ENCODE measurements around the gene GDPD3. TPM values are rescaled to one million over a fixed set of nuclear protein-coding genes. Genes with fewer than 3 reads are reported as not detected.

The GDPD3 gene
- total RNA-seq, result 0.89 and 2.9 TPM in 2 replicates

GRCh38 chr16:30113031-30113710 is at the start of gene GDPD3:
Gene GDPD3, minus strand, starts transcription at chr16:30113537. Its CDS starts 59 bp downstream, at chr16:30113478.

GRCh38 chr16:30096105-30096861 is 17.1 kb downstream of the GDPD3 start, which contains the start of gene YPEL3:
Gene YPEL3, minus strand, starts transcription at chr16:30096213. Its CDS starts 731 bp downstream, at chr16:30095482.

GRCh38 chr16:30091474-30092372 is 21.6 kb downstream of the GDPD3 start, which contains the start of gene TBX6:
Gene TBX6, minus strand, starts transcription at chr16:30091924. Its CDS starts 731 bp downstream, at chr16:30091193.

GRCh38 chr16:30075503-30076275 is 37.6 kb downstream of the GDPD3 start, which contains the start of gene PPP4C:
Gene PPP4C, plus strand, starts transcription at chr16:30075994. Its CDS starts 384 bp downstream, at chr16:30076378.

GRCh38 chr16:30065102-30065942 is 48.0 kb downstream of the GDPD3 start, which contains the start of gene ALDOA:
Gene ALDOA, plus strand, starts transcription at chr16:30065760. Its CDS starts 1,138 bp downstream, at chr16:30066898.

Other genes starting within 250 kb of the GDPD3 start
- gene SEZ6L2, start 214.0 kb downstream of the GDPD3 start, total RNA-seq, result 7.1 and 17.9 TPM in 2 replicates
- 8.1 and 11.5 TPM in 2 replicates for gene ASPHD1, start 213.0 kb downstream of the GDPD3 start, total RNA-seq
- 6.1 and 9.7 TPM in 2 replicates for gene KCTD13, start 187.3 kb downstream of the GDPD3 start, total RNA-seq
- 141 and 145 TPM in 2 replicates for gene TMEM219, start 151.5 kb downstream of the GDPD3 start, total RNA-seq
- gene TAOK2, start 139.7 kb downstream of the GDPD3 start, total RNA-seq, result 36.9 and 38.3 TPM in 2 replicates
- gene HIRIP3, start 117.9 kb downstream of the GDPD3 start, total RNA-seq, result 12.1 and 13.8 TPM in 2 replicates
- 56.8 and 138 TPM in 2 replicates for gene INO80E, start 117.3 kb downstream of the GDPD3 start, total RNA-seq
- gene DOC2A, start 102.5 kb downstream of the GDPD3 start, total RNA-seq, result 0.53 TPM in 1 of 2 replicates, not detected in the other
- gene C16orf92, start 90.3 kb downstream of the GDPD3 start, total RNA-seq, result not detected in 2 replicates
- 1.2 TPM in 1 of 2 replicates, not detected in the other for gene TLCD3B, start 82.3 kb downstream of the GDPD3 start, total RNA-seq
- 1,681 and 1,789 TPM in 2 replicates for gene ALDOA, start 47.8 kb downstream of the GDPD3 start, total RNA-seq
- 141 and 176 TPM in 2 replicates for gene PPP4C, start 37.5 kb downstream of the GDPD3 start, total RNA-seq
- 0.35 and 0.86 TPM in 2 replicates for gene TBX6, start 21.6 kb downstream of the GDPD3 start, total RNA-seq
- gene YPEL3, start 17.3 kb downstream of the GDPD3 start, total RNA-seq, result 17.9 and 28.3 TPM in 2 replicates
- gene MAPK3, start 9.7 kb upstream of the GDPD3 start, total RNA-seq, result 69.5 and 90.6 TPM in 2 replicates
- 4.3 and 7.2 TPM in 2 replicates for gene CORO1A, start 70.1 kb upstream of the GDPD3 start, total RNA-seq
- 316 and 413 TPM in 2 replicates for gene BOLA2B, start 80.1 kb upstream of the GDPD3 start, total RNA-seq
- 57.9 and 58.7 TPM in 2 replicates for gene SLX1A, start 80.3 kb upstream of the GDPD3 start, total RNA-seq
- gene SULT1A3, start 85.7 kb upstream of the GDPD3 start, total RNA-seq, result 1.7 and 5.0 TPM in 2 replicates
- 0.18 and 0.29 TPM in 2 replicates for gene NPIPB13, start 134.9 kb upstream of the GDPD3 start, total RNA-seq
- 49.6 and 58.5 TPM in 2 replicates for gene CD2BP2, start 241.8 kb upstream of the GDPD3 start, total RNA-seq